Stomach (tissue), 4 donors: ENCODE data around the gene MBD6.

Experiments used
- EP300 ChIP-seq: sonication (generic); formaldehyde crosslinking; IDR thresholded peaks from one replicate; pipeline ENCODE4 v1.6.1; 2017; ENCODE audit warnings: antibody characterized with exemption
- POLR2A ChIP-seq, 4 donors: fragments of 450-650 bp; IDR thresholded peaks; one replicate each; pipeline ENCODE4 v1.6.1; 2016; ENCODE audit warnings: antibody characterized with exemption in 4 of 4, control low read depth in 2 of 4, mild to moderate bottlenecking in 1 of 4, moderate library complexity in 1 of 4
- TF ChIP-seq, protein P1 (sequence below), 7 experiments: fragments of 450-650 bp in 4 of 7; fragments of 200-600 bp in 3 of 7; sonication (generic) in 3 of 7; IDR thresholded peaks; one replicate each; pipeline ENCODE4 v1.5.1; 2016 to 2019; ENCODE audit warnings: antibody characterized with exemption in 7 of 7, control low read depth in 2 of 7, mild to moderate bottlenecking in 1 of 7

DNA sequence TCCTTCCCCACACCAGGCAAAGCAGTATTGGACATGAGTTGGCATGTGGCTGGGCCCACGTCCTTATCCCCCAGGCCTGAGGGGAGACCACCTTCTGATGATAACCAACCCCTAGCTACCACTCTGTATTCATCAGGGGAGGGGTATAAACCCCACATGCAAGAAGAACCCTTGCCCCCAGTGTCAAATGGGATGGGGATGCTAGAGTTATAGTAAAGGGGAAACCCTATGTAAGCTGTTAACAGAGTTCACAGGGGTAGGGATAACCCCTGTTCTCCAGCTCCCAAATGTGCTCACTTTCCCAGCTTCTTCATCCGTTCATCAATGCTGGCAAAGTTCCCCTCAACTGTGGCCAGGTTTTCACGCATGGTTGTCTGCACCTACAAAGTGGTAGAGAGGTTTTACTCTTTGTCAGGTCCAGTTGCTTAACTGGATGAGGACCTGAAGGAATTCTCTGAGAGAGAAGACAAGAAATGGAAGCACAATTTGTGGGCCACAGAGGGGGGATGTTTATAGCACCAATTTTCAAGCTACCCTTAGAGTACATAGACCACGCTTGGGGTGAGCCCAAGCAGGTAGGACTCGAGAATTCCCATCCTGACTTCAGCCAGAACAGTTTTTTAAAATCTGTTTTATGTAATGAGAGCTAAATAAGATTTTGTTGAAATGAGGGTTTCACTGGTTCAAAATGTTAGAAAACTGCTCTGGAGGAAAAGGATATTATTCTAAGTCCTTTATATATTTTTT lies 7.9 kb downstream of the MBD6 start:
- TF ChIP-seq, protein P1, sequence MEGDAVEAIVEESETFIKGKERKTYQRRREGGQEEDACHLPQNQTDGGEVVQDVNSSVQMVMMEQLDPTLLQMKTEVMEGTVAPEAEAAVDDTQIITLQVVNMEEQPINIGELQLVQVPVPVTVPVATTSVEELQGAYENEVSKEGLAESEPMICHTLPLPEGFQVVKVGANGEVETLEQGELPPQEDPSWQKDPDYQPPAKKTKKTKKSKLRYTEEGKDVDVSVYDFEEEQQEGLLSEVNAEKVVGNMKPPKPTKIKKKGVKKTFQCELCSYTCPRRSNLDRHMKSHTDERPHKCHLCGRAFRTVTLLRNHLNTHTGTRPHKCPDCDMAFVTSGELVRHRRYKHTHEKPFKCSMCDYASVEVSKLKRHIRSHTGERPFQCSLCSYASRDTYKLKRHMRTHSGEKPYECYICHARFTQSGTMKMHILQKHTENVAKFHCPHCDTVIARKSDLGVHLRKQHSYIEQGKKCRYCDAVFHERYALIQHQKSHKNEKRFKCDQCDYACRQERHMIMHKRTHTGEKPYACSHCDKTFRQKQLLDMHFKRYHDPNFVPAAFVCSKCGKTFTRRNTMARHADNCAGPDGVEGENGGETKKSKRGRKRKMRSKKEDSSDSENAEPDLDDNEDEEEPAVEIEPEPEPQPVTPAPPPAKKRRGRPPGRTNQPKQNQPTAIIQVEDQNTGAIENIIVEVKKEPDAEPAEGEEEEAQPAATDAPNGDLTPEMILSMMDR (IDR thresholded peaks at IDR 0.05): no peak
- TF ChIP-seq EP300 (no peak), POLR2A (IDR thresholded peaks at IDR 0.05) (no peak)
